SIG-M5 treated with dmso at 0.1 percent for 504 hours (cell line): ENCODE measurements around the gene CNBP.
"Not testable (repeated sequence)": the region's sequence is repeated elsewhere in the genome, so short reads cannot be mapped to it uniquely, and the experiment has no call there.

ENCODE experiments used
- DNase-seq: peaks from one replicate; lab custom pipeline; 2025; ENCODE audit not compliant: unreplicated experiment; lab: John Stamatoyannopoulos, UW

CNBP gene

GRCh38 chr3:129183569-129184395 is at the start of gene CNBP:
CNBP (minus strand) TSS chr3:129183896; CDS start chr3:129171757, 12,139 bp downstream.
- DNase-seq, result peak; percentile 94

GRCh38 chr3:129231331-129232119 is 47.8 kb upstream of the CNBP start:
- no peak for DNase-seq

- DNase-seq, result peak; percentile 90
Observed at GRCh38 chr3:129230311-129231019, 46.8 kb upstream of the CNBP start.

GRCh38 chr3:129228891-129229585 is 45.3 kb upstream of the CNBP start:
- peak; percentile 16 for DNase-seq

GRCh38 chr3:129226374-129226773 is 42.7 kb upstream of the CNBP start:
- peak; percentile 46 for DNase-seq

- DNase-seq, result peak; percentile 72
Observed at GRCh38 chr3:129224984-129225393, 41.3 kb upstream of the CNBP start.

- not testable (repeated sequence) for DNase-seq
Observed at GRCh38 chr3:129224387-129224786, 40.7 kb upstream of the CNBP start.

- no peak for DNase-seq
Observed at GRCh38 chr3:129218742-129219141, 35.0 kb upstream of the CNBP start.

- DNase-seq, result no peak
Observed at GRCh38 chr3:129213238-129213637, 29.5 kb upstream of the CNBP start.

- DNase-seq, result peak; percentile 28
Observed at GRCh38 chr3:129211772-129212171, 28.1 kb upstream of the CNBP start.

- no peak for DNase-seq
Observed at GRCh38 chr3:129211345-129211744, 27.6 kb upstream of the CNBP start.

- DNase-seq, result no peak
Observed at GRCh38 chr3:129207479-129207878, 23.8 kb upstream of the CNBP start.

GRCh38 chr3:129205109-129205832 is 21.6 kb upstream of the CNBP start:
- no peak for DNase-seq

GRCh38 chr3:129204473-129204872 is 20.8 kb upstream of the CNBP start:
- no peak for DNase-seq

- no peak for DNase-seq
Observed at GRCh38 chr3:129199366-129199765, 15.7 kb upstream of the CNBP start.

GRCh38 chr3:129197321-129197720 is 13.6 kb upstream of the CNBP start:
- DNase-seq, result no peak

GRCh38 chr3:129196601-129197000 is 12.9 kb upstream of the CNBP start:
- no peak for DNase-seq

- DNase-seq, result peak; percentile 63
Observed at GRCh38 chr3:129195731-129196256, 12.1 kb upstream of the CNBP start.

GRCh38 chr3:129189793-129190192 is 6.1 kb upstream of the CNBP start:
- not testable (repeated sequence) for DNase-seq

GRCh38 chr3:129187857-129188256 is 4.2 kb upstream of the CNBP start:
- DNase-seq, result no peak
